HepG2 (cell line): ENCODE measurements around the gene STAM. TPM values are rescaled to one million over a fixed set of nuclear protein-coding genes. Genes with fewer than 3 reads are reported as not detected.
A peak's percentile ranks its signal among the peaks of the same experiment; 100 is the strongest.

Experiments
- ADNP ChIP-seq: sonication (generic); formaldehyde crosslinking; IDR thresholded peaks from 2 replicates; pipeline ENCODE4 v1.4.0; 2020; ENCODE audit warnings: missing genetic modification reagents
- ARID5B ChIP-seq: IDR thresholded peaks from 2 replicates; pipeline ENCODE4 v1.4.0; 2020; ENCODE audit warnings: mild to moderate bottlenecking, missing genetic modification reagents
- CREB1 ChIP-seq, 2 experiments: fragments of 450-650 bp in 1 of 2; IDR thresholded peaks; 2 replicates each; pipeline ENCODE4 v1.6.1; 2016 to 2017; ENCODE audit warnings: control low read depth in 1 of 2, mild to moderate bottlenecking in 1 of 2, missing compliant biosample characterization in 1 of 2, missing genetic modification characterization in 1 of 2
- CSRNP2 ChIP-seq: sonication (generic); formaldehyde crosslinking; conservative IDR thresholded peaks from 2 replicates; pipeline ENCODE4 v1.8.0; 2022; ENCODE audit warnings: low read depth, missing genetic modification reagents
- DNMT3B ChIP-seq: conservative IDR thresholded peaks from 2 replicates; pipeline ENCODE4 v1.6.1; 2016; ENCODE audit warnings: missing biosample characterization, control low read depth
- ELK4 ChIP-seq: sonication (generic); formaldehyde crosslinking; IDR thresholded peaks from 2 replicates; pipeline ENCODE4 v1.9.0; 2021; ENCODE audit warnings: missing genetic modification reagents, borderline replicate concordance
- GPBP1L1 ChIP-seq: sonication (generic); formaldehyde crosslinking; IDR thresholded peaks from 2 replicates; pipeline ENCODE4 v1.5.0; 2020; ENCODE audit warnings: mild to moderate bottlenecking, missing genetic modification reagents
- MIER2 ChIP-seq: IDR thresholded peaks from 2 replicates; pipeline ENCODE4 v1.6.1; 2016; ENCODE audit warnings: missing biosample characterization, missing genetic modification reagents
- NR2F1 ChIP-seq, 2 experiments: fragments of 450-650 bp in 1 of 2; formaldehyde crosslinking in 1 of 2; IDR thresholded peaks; 2 replicates each; pipeline versions ENCODE4 v1.5.0 to v1.6.1; 2016 to 2020; ENCODE audit warnings: mild to moderate bottlenecking in 1 of 2, missing compliant biosample characterization in 1 of 2, missing genetic modification reagents in 1 of 2, moderate library complexity in 1 of 2
- RBFOX2 ChIP-seq: fragments of 200-400 bp; formaldehyde crosslinking; IDR thresholded peaks from 2 replicates; pipeline ENCODE4 v1.6.1; 2017; ENCODE audit warnings: low read depth, mild to moderate bottlenecking, low read length
- RNF219 ChIP-seq: sonication (generic); formaldehyde crosslinking; IDR thresholded peaks from 2 replicates; pipeline ENCODE4 v1.5.0; 2020; ENCODE audit warnings: mild to moderate bottlenecking, missing genetic modification reagents
- SP2 ChIP-seq: sonication (generic); formaldehyde crosslinking; IDR thresholded peaks from 2 replicates; pipeline ENCODE4 v1.5.1; 2020; ENCODE audit warnings: mild to moderate bottlenecking, missing genetic modification reagents
- TP53 ChIP-seq: sonication (generic); formaldehyde crosslinking; conservative IDR thresholded peaks from 2 replicates; pipeline ENCODE4 v1.4.0; 2020; ENCODE audit warnings: missing genetic modification reagents
- YY1 ChIP-seq: IDR thresholded peaks from 2 replicates; pipeline ENCODE4 v1.6.1; 2011; ENCODE audit warnings: low read length, low read depth, moderate library complexity, mild to moderate bottlenecking; ENCODE audit not compliant: insufficient read depth, insufficient replicate concordance
- ZBTB34 ChIP-seq: sonication (generic); formaldehyde crosslinking; IDR thresholded peaks from 2 replicates; pipeline ENCODE4 v1.8.0; 2022; ENCODE audit warnings: mild to moderate bottlenecking, missing genetic modification reagents
- ZNF343 ChIP-seq: sonication (generic); formaldehyde crosslinking; IDR thresholded peaks from 2 replicates; pipeline ENCODE4 v1.4.0; 2020; ENCODE audit warnings: mild to moderate bottlenecking, missing genetic modification reagents
- ZNF781 ChIP-seq: sonication (generic); formaldehyde crosslinking; IDR thresholded peaks from 2 replicates; pipeline ENCODE4 v1.5.1; 2020; ENCODE audit warnings: borderline replicate concordance, mild to moderate bottlenecking, missing genetic modification reagents; ENCODE audit errors: not compliant biosample characterization
- polyA plus RNA-seq, 8 experiments: library from polyadenylated mRNA; depleted of rRNA in 3 of 8; stranded (reverse) in 7 of 8; unstranded in 1 of 8; fragments of >200 nt; fragmentation: Illumina TruSeq in 4 of 8; extraction: Trizol in 4 of 8; gene quantifications; 2 replicates each; pipeline versions ENCODE4 v1.2.1 to v1.2.3, GENCODE V29; 2011 to 2016; ENCODE audit warnings: low read depth in 4 of 8, missing spikeins in 1 of 8, mixed read lengths in 1 of 8; ENCODE audit not compliant: insufficient read depth in 1 of 8
- total RNA-seq, 5 experiments: library from RNA; depleted of rRNA; stranded (reverse); fragments of >200 nt; fragmentation: Illumina TruSeq; extraction: Trizol; gene quantifications; 2 replicates each; pipeline ENCODE4 v1.2.3, GENCODE V29; 2016; ENCODE audit warnings: low read depth in 1 of 5

STAM gene
- total and polyA plus RNA-seq, 2 of the 13 experiments (the other 11 are each of a cell fraction or from before 2014, with no cell fraction given), result 19.5 to 25.1 TPM

GRCh38 chr10:17673471-17674061, 29.6 kb downstream of the STAM start (continued):
- no peak for TF ChIP-seq SP2 (CRISPR knock-in tag)
- TF ChIP-seq RNF219 (CRISPR knock-in tag), result no peak
- TF ChIP-seq NR2F1 (CRISPR knock-in tag; IDR thresholded peaks at IDR 0.05), result no peak
- TF ChIP-seq GPBP1L1 (CRISPR knock-in tag), result no peak
- no peak for TF ChIP-seq RBFOX2
- no peak for TF ChIP-seq CSRNP2 (CRISPR knock-in tag)
- no peak for TF ChIP-seq ADNP
- no peak for TF ChIP-seq ELK4
- no peak for TF ChIP-seq CREB1 (IDR thresholded peaks at IDR 0.05)
- peak; percentile 46; the same call in 1 of the 2 replicates for TF ChIP-seq CREB1 (CRISPR knock-in tag; IDR thresholded peaks at IDR 0.05)
- TF ChIP-seq ZBTB34, result no peak
- TF ChIP-seq ARID5B (CRISPR knock-in tag), result peak; percentile 59
- no peak for TF ChIP-seq TP53 (CRISPR knock-in tag)
- no peak for TF ChIP-seq DNMT3B (CRISPR knock-in tag)
- no peak for TF ChIP-seq MIER2 (CRISPR knock-in tag)
- no peak for TF ChIP-seq ZNF781 (CRISPR knock-in tag)
- TF ChIP-seq YY1, result no peak
- no peak for TF ChIP-seq ZNF343 (CRISPR knock-in tag)
